ENCODE data around the gene HNRNPK. TPM values are rescaled to one million over a fixed set of nuclear protein-coding genes. Genes with fewer than 3 reads are reported as not detected.

HNRNPK gene
- total and polyA plus RNA-seq, 2 of the 13 experiments (the other 11 are each of a cell fraction or from before 2014, with no cell fraction given): 321 to 712 TPM

- TF ChIP-seq HMGXB3 (CRISPR knock-in tag; IDR thresholded peaks at IDR 0.05; ENCODE audit: borderline replicate concordance) (no peak), EED (CRISPR knock-in tag; IDR thresholded peaks at IDR 0.05) (no peak), PAWR (CRISPR knock-in tag; IDR thresholded peaks at IDR 0.05; ENCODE audit: borderline replicate concordance) (no peak), ARID2 (CRISPR knock-in tag; IDR thresholded peaks at IDR 0.05; ENCODE audit: borderline replicate concordance) (no peak), ZKSCAN5 (CRISPR knock-in tag; IDR thresholded peaks at IDR 0.05) (no peak), NRL (CRISPR knock-in tag; IDR thresholded peaks at IDR 0.05; ENCODE audit: borderline replicate concordance) (no peak), ZHX2 (IDR thresholded peaks at IDR 0.05; ENCODE audit: low read depth) (no peak), ZHX2 (CRISPR knock-in tag; IDR thresholded peaks at IDR 0.05; ENCODE audit: borderline replicate concordance) (no peak), NR1H2 (CRISPR knock-in tag; IDR thresholded peaks at IDR 0.05; ENCODE audit: borderline replicate concordance, low read depth) (no peak), ZNF883 (CRISPR knock-in tag; IDR thresholded peaks at IDR 0.05; ENCODE audit: not compliant biosample characterization) (no peak), NR2C2 (CRISPR knock-in tag; IDR thresholded peaks at IDR 0.05; ENCODE audit: borderline replicate concordance) (no peak), ZSCAN22 (CRISPR knock-in tag; IDR thresholded peaks at IDR 0.05) (no peak)
- TF ChIP-seq, protein P1, sequence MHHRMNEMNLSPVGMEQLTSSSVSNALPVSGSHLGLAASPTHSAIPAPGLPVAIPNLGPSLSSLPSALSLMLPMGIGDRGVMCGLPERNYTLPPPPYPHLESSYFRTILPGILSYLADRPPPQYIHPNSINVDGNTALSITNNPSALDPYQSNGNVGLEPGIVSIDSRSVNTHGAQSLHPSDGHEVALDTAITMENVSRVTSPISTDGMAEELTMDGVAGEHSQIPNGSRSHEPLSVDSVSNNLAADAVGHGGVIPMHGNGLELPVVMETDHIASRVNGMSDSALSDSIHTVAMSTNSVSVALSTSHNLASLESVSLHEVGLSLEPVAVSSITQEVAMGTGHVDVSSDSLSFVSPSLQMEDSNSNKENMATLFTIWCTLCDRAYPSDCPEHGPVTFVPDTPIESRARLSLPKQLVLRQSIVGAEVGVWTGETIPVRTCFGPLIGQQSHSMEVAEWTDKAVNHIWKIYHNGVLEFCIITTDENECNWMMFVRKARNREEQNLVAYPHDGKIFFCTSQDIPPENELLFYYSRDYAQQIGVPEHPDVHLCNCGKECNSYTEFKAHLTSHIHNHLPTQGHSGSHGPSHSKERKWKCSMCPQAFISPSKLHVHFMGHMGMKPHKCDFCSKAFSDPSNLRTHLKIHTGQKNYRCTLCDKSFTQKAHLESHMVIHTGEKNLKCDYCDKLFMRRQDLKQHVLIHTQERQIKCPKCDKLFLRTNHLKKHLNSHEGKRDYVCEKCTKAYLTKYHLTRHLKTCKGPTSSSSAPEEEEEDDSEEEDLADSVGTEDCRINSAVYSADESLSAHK (CRISPR knock-in tag; IDR thresholded peaks at IDR 0.05; ENCODE audit: borderline replicate concordance): no peak
- TF ChIP-seq, protein P2, sequence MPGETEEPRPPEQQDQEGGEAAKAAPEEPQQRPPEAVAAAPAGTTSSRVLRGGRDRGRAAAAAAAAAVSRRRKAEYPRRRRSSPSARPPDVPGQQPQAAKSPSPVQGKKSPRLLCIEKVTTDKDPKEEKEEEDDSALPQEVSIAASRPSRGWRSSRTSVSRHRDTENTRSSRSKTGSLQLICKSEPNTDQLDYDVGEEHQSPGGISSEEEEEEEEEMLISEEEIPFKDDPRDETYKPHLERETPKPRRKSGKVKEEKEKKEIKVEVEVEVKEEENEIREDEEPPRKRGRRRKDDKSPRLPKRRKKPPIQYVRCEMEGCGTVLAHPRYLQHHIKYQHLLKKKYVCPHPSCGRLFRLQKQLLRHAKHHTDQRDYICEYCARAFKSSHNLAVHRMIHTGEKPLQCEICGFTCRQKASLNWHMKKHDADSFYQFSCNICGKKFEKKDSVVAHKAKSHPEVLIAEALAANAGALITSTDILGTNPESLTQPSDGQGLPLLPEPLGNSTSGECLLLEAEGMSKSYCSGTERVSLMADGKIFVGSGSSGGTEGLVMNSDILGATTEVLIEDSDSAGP (CRISPR knock-in tag; IDR thresholded peaks at IDR 0.05; ENCODE audit: borderline replicate concordance): no peak
Measured at GRCh38 chr9:83979812-83980394, at the start of gene HNRNPK (continued).

Measured in HepG2 (cell line).